ENCODE measurements around the gene UBE2QL1.

Gene UBE2QL1

DNA sequence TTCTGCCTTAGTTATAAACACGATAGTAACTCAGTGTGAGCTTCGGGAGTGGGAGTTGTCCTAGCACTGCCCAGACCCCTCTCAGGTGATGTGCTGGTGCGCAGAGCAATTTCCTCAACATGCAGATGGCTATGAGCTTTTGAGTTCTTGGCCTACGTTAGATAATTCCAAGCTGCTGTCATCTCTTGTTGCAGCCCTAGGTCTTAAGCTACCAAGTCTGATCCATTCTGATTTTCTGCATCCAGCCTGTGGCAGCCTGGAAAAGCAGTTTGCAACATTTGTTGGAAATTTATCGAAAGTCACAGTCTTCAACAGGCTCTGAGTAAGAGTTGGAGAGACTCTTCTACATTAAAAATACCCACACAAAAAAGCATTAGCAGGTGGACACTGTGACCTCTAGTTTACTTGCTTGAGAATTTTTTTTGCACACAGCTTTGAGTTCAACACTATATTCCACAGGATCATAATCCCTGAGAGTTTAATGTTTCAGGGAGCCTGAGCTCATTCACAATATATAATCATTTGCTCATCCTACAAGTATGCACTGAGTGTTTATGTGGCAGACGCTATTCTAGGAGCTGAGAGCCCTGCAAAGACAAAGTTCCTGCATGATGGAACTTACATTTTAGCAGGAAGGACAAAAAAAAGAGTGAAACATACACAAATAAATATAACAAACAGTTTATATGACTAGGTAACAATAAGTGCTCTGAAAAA is 91.6 kb downstream of the UBE2QL1 start:
- H3K9me3 ChIP-seq (ENCODE audit: severe bottlenecking): no peaks in the 10 kb centered on the region
- H3K4me1 ChIP-seq (ENCODE audit: insufficient read depth, poor library complexity, severe bottlenecking): no peaks in the 10 kb centered on the region
- ATAC-seq (ENCODE audit: low read depth) (0 out of 3 replicates have a peak, but pooled peaks have one; percentile 27), DNase-seq (ENCODE audit: low spot score) (no peak)
- H3K4me3 ChIP-seq (ENCODE audit: severe bottlenecking): no peak overlapping the region
- no peaks in the 10 kb centered on the region for H3K36me3 ChIP-seq (ENCODE audit: low read depth)
- no peak for TF ChIP-seq CTCF (IDR thresholded peaks at IDR 0.05; ENCODE audit: poor library complexity, severe bottlenecking)
- H3K27ac ChIP-seq (ENCODE audit: poor library complexity, severe bottlenecking): no peak overlapping the region
- H3K27me3 ChIP-seq (ENCODE audit: insufficient read depth, poor library complexity, severe bottlenecking): peaks cover 4% of the 10 kb centered on the region

DNA sequence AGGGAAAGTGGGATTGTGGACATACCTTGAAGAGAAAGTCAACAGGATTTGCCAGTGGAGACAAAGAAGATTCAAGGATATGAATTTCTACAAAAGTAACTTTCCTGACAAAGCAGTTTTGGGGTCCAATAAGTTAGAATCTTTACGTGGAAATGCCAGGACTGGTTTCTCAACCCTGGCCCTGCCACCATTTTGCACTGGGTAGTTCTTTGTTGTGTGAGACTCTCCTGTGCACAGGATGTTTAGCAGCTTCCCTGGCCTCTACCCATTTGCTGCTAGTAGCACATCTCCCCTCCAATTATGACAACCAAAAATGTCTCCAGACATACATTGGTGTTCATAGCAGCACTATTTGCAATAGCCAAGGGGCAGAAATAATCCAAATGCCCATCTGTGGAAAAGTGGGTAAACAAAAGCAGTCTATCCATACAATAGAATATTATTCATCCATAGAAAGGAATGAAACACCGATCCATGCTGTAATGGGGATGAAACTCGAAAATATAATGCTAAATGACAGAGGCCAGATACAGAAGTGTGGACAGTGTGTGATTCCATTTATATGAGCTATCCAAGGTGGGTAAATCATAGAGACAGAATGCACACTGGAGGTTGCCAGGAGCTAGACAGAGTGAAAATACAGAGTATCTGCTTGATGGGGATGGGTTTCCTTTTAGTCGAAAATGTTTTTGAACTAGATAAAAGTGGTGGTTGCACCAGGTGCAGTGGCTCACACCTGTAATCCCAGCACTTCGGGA is 92.8 kb downstream of the UBE2QL1 start:
- H3K36me3 ChIP-seq (ENCODE audit: low read depth): no peaks in the 10 kb centered on the region
- no peaks in the 10 kb centered on the region for H3K27me3 ChIP-seq (ENCODE audit: insufficient read depth, poor library complexity, severe bottlenecking)
- ATAC-seq (ENCODE audit: low read depth) (no peak), DNase-seq (ENCODE audit: low spot score) (no peak)
- H3K27ac ChIP-seq (ENCODE audit: poor library complexity, severe bottlenecking): no peak overlapping the region
- no peak overlapping the region for H3K4me3 ChIP-seq (ENCODE audit: severe bottlenecking)
- H3K4me1 ChIP-seq (ENCODE audit: insufficient read depth, poor library complexity, severe bottlenecking): no peaks in the 10 kb centered on the region
- no peak for TF ChIP-seq CTCF (IDR thresholded peaks at IDR 0.05; ENCODE audit: poor library complexity, severe bottlenecking)
- H3K9me3 ChIP-seq (ENCODE audit: severe bottlenecking): no peaks in the 10 kb centered on the region

DNA sequence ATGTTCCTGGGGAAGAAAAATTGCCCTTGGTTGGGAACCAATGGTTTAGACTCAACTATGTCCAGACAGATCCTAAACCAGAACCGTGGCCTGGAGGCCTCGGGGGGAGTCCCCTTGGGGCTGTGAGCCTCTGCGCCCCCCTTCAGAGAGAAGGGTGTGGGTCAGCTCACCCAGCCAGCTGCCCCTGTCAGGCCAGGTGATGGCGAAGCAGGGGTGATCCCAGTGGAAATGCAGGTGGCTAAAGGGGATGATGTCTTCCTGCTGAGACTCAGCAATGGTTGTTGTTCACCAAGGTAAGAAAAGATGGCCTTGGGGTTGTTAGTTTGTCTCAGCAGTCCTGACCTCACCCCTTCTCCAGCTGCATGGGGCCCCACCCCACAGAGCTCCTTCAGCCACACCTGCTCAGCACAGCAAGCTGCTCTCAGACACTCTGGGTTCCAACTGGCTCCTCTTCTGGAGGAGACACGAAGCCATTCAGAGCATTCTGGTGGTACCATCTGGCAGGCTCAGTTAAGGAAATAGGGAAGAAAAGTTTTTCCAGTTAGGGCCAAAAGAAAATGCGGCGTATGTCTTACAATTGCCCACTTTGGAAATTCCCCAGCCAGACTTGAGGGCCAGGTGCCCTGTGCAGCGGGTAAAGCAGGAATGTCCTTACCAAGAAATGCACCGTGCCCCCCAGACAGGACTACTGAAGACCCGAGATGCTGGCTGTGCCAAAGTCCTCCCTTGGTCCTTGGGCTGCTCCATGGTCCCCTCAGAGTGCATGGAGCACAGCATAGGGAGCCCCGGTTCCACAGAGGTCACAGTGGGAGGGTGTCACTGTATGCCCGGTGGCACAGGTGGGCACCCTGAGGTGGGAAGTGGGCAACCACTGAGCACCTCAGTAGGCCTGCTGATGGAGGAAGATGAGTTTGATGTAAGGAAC is 94.0 kb downstream of the UBE2QL1 start:
- DNase-seq (ENCODE audit: low spot score) (no peak), ATAC-seq (ENCODE audit: low read depth) (no peak)
- no peaks in the 10 kb centered on the region for H3K27me3 ChIP-seq (ENCODE audit: insufficient read depth, poor library complexity, severe bottlenecking)
- H3K4me1 ChIP-seq (ENCODE audit: insufficient read depth, poor library complexity, severe bottlenecking): no peaks in the 10 kb centered on the region
- no peak overlapping the region for H3K27ac ChIP-seq (ENCODE audit: poor library complexity, severe bottlenecking)
- no peak for TF ChIP-seq CTCF (IDR thresholded peaks at IDR 0.05; ENCODE audit: poor library complexity, severe bottlenecking)
- H3K36me3 ChIP-seq (ENCODE audit: low read depth): no peaks in the 10 kb centered on the region
- no peaks in the 10 kb centered on the region for H3K9me3 ChIP-seq (ENCODE audit: severe bottlenecking)
- H3K4me3 ChIP-seq (ENCODE audit: severe bottlenecking): no peak overlapping the region

- no peaks in the 10 kb centered on the region for H3K36me3 ChIP-seq (ENCODE audit: low read depth)
- DNase-seq (ENCODE audit: low spot score) (no peak), ATAC-seq (ENCODE audit: low read depth) (no peak)
- H3K27ac ChIP-seq (ENCODE audit: poor library complexity, severe bottlenecking): no peak overlapping the region
- no peaks in the 10 kb centered on the region for H3K4me1 ChIP-seq (ENCODE audit: insufficient read depth, poor library complexity, severe bottlenecking)
- no peak overlapping the region for H3K4me3 ChIP-seq (ENCODE audit: severe bottlenecking)
- no peaks in the 10 kb centered on the region for H3K9me3 ChIP-seq (ENCODE audit: severe bottlenecking)
- no peaks in the 10 kb centered on the region for H3K27me3 ChIP-seq (ENCODE audit: insufficient read depth, poor library complexity, severe bottlenecking)
- no peak for TF ChIP-seq CTCF (IDR thresholded peaks at IDR 0.05; ENCODE audit: poor library complexity, severe bottlenecking)
Observed at GRCh38 chr5:6543346-6543730, 94.7 kb downstream of the UBE2QL1 start.

Measured in RWPE2 (cell line).